Body of pancreas (tissue), 4 donors: ENCODE results near the gene CD164.

Experiments
- POLR2A ChIP-seq, 3 donors: fragments of 450-650 bp; IDR thresholded peaks; one replicate each; pipeline ENCODE4 v1.6.1; 2016; ENCODE audit warnings: antibody characterized with exemption in 3 of 3, mild to moderate bottlenecking in 2 of 3
- TF ChIP-seq, protein P1 (sequence below), 7 experiments: fragments of 450-650 bp in 4 of 7; fragments of 200-600 bp in 3 of 7; sonication (generic) in 3 of 7; IDR thresholded peaks; one replicate each; pipeline ENCODE4 v1.5.1; 2016 to 2019; ENCODE audit warnings: antibody characterized with exemption in 7 of 7

GRCh38 chr6:109396046-109396718, 13.9 kb upstream of the CD164 start:
- TF ChIP-seq, protein P1, sequence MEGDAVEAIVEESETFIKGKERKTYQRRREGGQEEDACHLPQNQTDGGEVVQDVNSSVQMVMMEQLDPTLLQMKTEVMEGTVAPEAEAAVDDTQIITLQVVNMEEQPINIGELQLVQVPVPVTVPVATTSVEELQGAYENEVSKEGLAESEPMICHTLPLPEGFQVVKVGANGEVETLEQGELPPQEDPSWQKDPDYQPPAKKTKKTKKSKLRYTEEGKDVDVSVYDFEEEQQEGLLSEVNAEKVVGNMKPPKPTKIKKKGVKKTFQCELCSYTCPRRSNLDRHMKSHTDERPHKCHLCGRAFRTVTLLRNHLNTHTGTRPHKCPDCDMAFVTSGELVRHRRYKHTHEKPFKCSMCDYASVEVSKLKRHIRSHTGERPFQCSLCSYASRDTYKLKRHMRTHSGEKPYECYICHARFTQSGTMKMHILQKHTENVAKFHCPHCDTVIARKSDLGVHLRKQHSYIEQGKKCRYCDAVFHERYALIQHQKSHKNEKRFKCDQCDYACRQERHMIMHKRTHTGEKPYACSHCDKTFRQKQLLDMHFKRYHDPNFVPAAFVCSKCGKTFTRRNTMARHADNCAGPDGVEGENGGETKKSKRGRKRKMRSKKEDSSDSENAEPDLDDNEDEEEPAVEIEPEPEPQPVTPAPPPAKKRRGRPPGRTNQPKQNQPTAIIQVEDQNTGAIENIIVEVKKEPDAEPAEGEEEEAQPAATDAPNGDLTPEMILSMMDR (IDR thresholded peaks at IDR 0.05), result no peak
- TF ChIP-seq POLR2A (IDR thresholded peaks at IDR 0.05), result no peak
